Fibroblast of lung (primary cell): ENCODE data around the gene LPCAT3.

Experiments used
- EZH2 ChIP-seq: IDR thresholded peaks from 2 replicates; pipeline ENCODE4 v1.5.1; 2012; ENCODE audit warnings: low read length, control low read depth, mild to moderate bottlenecking; ENCODE audit errors: missing control alignments
- TF ChIP-seq, protein P1 (sequence below), 2 donors: IDR thresholded peaks in 1 of 2; conservative IDR thresholded peaks in 1 of 2; 1 replicate in 1 of 2; 2 replicates in 1 of 2; pipeline ENCODE4 v1.5.1; 2011 to 2012; ENCODE audit warnings: low read length in 2 of 2, control low read depth in 1 of 2, inconsistent platforms in 1 of 2, low read depth in 1 of 2, mild to moderate bottlenecking in 1 of 2

- TF ChIP-seq, protein P1, sequence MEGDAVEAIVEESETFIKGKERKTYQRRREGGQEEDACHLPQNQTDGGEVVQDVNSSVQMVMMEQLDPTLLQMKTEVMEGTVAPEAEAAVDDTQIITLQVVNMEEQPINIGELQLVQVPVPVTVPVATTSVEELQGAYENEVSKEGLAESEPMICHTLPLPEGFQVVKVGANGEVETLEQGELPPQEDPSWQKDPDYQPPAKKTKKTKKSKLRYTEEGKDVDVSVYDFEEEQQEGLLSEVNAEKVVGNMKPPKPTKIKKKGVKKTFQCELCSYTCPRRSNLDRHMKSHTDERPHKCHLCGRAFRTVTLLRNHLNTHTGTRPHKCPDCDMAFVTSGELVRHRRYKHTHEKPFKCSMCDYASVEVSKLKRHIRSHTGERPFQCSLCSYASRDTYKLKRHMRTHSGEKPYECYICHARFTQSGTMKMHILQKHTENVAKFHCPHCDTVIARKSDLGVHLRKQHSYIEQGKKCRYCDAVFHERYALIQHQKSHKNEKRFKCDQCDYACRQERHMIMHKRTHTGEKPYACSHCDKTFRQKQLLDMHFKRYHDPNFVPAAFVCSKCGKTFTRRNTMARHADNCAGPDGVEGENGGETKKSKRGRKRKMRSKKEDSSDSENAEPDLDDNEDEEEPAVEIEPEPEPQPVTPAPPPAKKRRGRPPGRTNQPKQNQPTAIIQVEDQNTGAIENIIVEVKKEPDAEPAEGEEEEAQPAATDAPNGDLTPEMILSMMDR (conservative IDR thresholded peaks at IDR 0.05 in 1 of 2, IDR thresholded peaks at IDR 0.05 in 1 of 2; ENCODE audit: low read depth in 1 of 2, low read length in 2 of 2) = no peak
- TF ChIP-seq EZH2 = no peak
Measured at GRCh38 chr12:6932766-6933165, 85.5 kb downstream of the LPCAT3 start.
